ENCODE data around the gene SCRT2.
A peak's percentile ranks its signal among the peaks of the same experiment; 100 is the strongest.

SCRT2 gene

GRCh38 chr20:677957-678356 lies 2.4 kb upstream of the SCRT2 start:
- no peaks in the 10 kb centered on the region for H3K27me3 ChIP-seq (ENCODE audit: low read depth, low read length)
- no peak overlapping the region for H3K4me2 ChIP-seq (ENCODE audit: low read length)
- H3K36me3 ChIP-seq (replicated peaks; ENCODE audit: low read depth, low read length): no peaks in the 10 kb centered on the region
- H3K79me2 ChIP-seq (ENCODE audit: low read length): peaks cover 11% of the 10 kb centered on the region
- peaks cover 92% of the 10 kb centered on the region for H3K4me1 ChIP-seq (ENCODE audit: low read length)
- H4K20me1 ChIP-seq (ENCODE audit: insufficient read depth, low read length): no peaks in the 10 kb centered on the region
- no peak overlapping the region for H3K9ac ChIP-seq (ENCODE audit: low read length)
- no peak overlapping the region for H2AFZ ChIP-seq (ENCODE audit: low read depth, low read length)
- H3K9me3 ChIP-seq (ENCODE audit: insufficient read depth, low read length): no peaks in the 10 kb centered on the region
- H3K27ac ChIP-seq (ENCODE audit: low read length): no peak overlapping the region
- TF ChIP-seq EZH2phosphoT487 (IDR thresholded peaks at IDR 0.05; ENCODE audit: low read depth) (no peak), CTCF (IDR thresholded peaks at IDR 0.05; ENCODE audit: low read depth, low read length) (no peak)
- no peak overlapping the region for H3K4me3 ChIP-seq (ENCODE audit: low read length)

GRCh38 chr20:676967-677366 lies 1.4 kb upstream of the SCRT2 start:
- peak overlapping the region; percentile 81; the same call in 1 of the 2 replicates for H3K9ac ChIP-seq (ENCODE audit: low read length)

DNA sequence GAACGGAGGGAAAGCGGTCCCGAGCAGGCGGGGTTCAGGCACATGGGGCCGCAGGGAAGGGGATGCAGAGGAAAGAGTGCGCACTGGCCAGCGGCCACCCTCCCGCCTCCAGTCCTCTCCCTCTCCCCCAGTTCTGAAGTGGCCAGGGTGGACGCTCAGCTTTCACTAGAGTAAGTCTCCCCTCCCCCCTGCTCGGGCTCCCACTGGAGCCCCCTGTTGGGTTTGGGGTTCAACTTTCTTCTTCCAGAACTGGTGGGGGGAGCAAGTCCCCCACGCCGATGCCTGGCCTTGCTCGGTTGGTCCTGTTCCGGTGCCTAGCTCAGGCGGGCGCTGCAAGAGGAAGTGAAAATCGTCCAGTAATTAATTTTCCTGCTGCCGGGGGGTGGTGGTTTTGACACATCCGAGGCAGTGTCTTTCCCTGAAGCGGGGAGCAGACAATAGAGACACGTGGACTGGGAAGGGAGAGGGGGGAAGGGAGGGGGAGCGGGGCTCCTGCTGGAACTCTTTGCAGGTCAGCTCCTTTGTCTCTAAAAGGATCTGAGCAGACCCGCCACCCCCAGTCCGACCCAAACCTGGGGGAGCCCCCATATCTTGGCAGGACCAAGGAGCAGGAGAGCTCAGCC lies 824 bp upstream of the SCRT2 start:
- Histone ChIP-seq H3K36me3 (replicated peaks; ENCODE audit: low read depth, low read length) (no peaks in the 10 kb centered on the region), H3K79me2 (ENCODE audit: low read length) (peaks cover 14% of the 10 kb centered on the region), H2AFZ (ENCODE audit: low read depth, low read length) (no peak overlapping the region), H3K4me1 (ENCODE audit: low read length) (peaks cover 97% of the 10 kb centered on the region), H3K27ac (ENCODE audit: low read length) (peak overlapping the region; percentile 94), H4K20me1 (ENCODE audit: insufficient read depth, low read length) (no peaks in the 10 kb centered on the region), H3K4me2 (ENCODE audit: low read length) (peak overlapping the region; percentile 94), H3K27me3 (ENCODE audit: low read depth, low read length) (no peaks in the 10 kb centered on the region), H3K9me3 (ENCODE audit: insufficient read depth, low read length) (no peaks in the 10 kb centered on the region), H3K4me3 (ENCODE audit: low read length) (peak overlapping the region; percentile 71), H3K9ac (ENCODE audit: low read length) (peak overlapping the region; percentile 81)
- peak; percentile 17; the same call in 1 of the 2 replicates for TF ChIP-seq CTCF (IDR thresholded peaks at IDR 0.05; ENCODE audit: low read depth, low read length)
- no peak for TF ChIP-seq EZH2phosphoT487 (IDR thresholded peaks at IDR 0.05; ENCODE audit: low read depth)

More at GRCh38 chr20:676967-677366, 1.4 kb upstream of the SCRT2 start:
- H3K4me2 ChIP-seq (ENCODE audit: low read length): peak overlapping the region; percentile 94
- H3K27ac ChIP-seq (ENCODE audit: low read length): peak overlapping the region; percentile 94
- no peaks in the 10 kb centered on the region for H3K36me3 ChIP-seq (replicated peaks; ENCODE audit: low read depth, low read length)
- H3K79me2 ChIP-seq (ENCODE audit: low read length): peaks cover 14% of the 10 kb centered on the region
- no peaks in the 10 kb centered on the region for H3K9me3 ChIP-seq (ENCODE audit: insufficient read depth, low read length)
- peak overlapping the region; percentile 71 for H3K4me3 ChIP-seq (ENCODE audit: low read length)
- no peaks in the 10 kb centered on the region for H4K20me1 ChIP-seq (ENCODE audit: insufficient read depth, low read length)
- H2AFZ ChIP-seq (ENCODE audit: low read depth, low read length): no peak overlapping the region
- H3K27me3 ChIP-seq (ENCODE audit: low read depth, low read length): no peaks in the 10 kb centered on the region
- TF ChIP-seq EZH2phosphoT487 (IDR thresholded peaks at IDR 0.05; ENCODE audit: low read depth): no peak
- no peak for TF ChIP-seq CTCF (IDR thresholded peaks at IDR 0.05; ENCODE audit: low read depth, low read length)
- H3K4me1 ChIP-seq (ENCODE audit: low read length): peaks cover 97% of the 10 kb centered on the region

- H4K20me1 ChIP-seq (ENCODE audit: insufficient read depth, low read length): no peaks in the 10 kb centered on the region
- peak overlapping the region; percentile 94 for H3K4me2 ChIP-seq (ENCODE audit: low read length)
- H3K9me3 ChIP-seq (ENCODE audit: insufficient read depth, low read length): no peaks in the 10 kb centered on the region
- H3K27me3 ChIP-seq (ENCODE audit: low read depth, low read length): no peaks in the 10 kb centered on the region
- peak overlapping the region; percentile 81 for H3K9ac ChIP-seq (ENCODE audit: low read length)
- H3K27ac ChIP-seq (ENCODE audit: low read length): peak overlapping the region; percentile 94
- TF ChIP-seq CTCF (IDR thresholded peaks at IDR 0.05; ENCODE audit: low read depth, low read length) (no peak), EZH2phosphoT487 (IDR thresholded peaks at IDR 0.05; ENCODE audit: low read depth) (no peak)
- H3K4me1 ChIP-seq (ENCODE audit: low read length): peaks cover 89% of the 10 kb centered on the region
- 0 out of 2 replicates have a peak overlapping the region, but pooled peaks have one; percentile 0 for H2AFZ ChIP-seq (ENCODE audit: low read depth, low read length)
- peaks cover 14% of the 10 kb centered on the region for H3K79me2 ChIP-seq (ENCODE audit: low read length)
- peak overlapping the region; percentile 71 for H3K4me3 ChIP-seq (ENCODE audit: low read length)
- peaks cover 5% of the 10 kb centered on the region for H3K36me3 ChIP-seq (replicated peaks; ENCODE audit: low read depth, low read length)
Measured at GRCh38 chr20:675033-675452, 559 bp downstream of the SCRT2 start.

Measured in OCI-LY3 (cell line).